ENCODE results near the gene AHI1. TPM values are rescaled to one million over a fixed set of nuclear protein-coding genes. Genes with fewer than 3 reads are reported as not detected.

AHI1 gene
- total and polyA plus RNA-seq, 2 of the 13 experiments (the other 11 are each of a cell fraction or from before 2014, with no cell fraction given), result 7.2 to 18.6 TPM

- TF ChIP-seq ZNF318 (CRISPR knock-in tag; IDR thresholded peaks at IDR 0.05), result no peak
- TF ChIP-seq TCF7L2 (IDR thresholded peaks at IDR 0.05; ENCODE audit: low read depth, low read length), result no peak
- TF ChIP-seq ZBTB39 (CRISPR knock-in tag; IDR thresholded peaks at IDR 0.05), result no peak
- TF ChIP-seq STAG1 (CRISPR knock-in tag; IDR thresholded peaks at IDR 0.05), result peak; percentile 77
Measured at GRCh38 chr6:135423649-135424128, 73.9 kb downstream of the AHI1 start (continued).
